Parathyroid adenoma (tissue), 2 donors: ENCODE measurements around the gene ENOX1.

Experiments
- H2AFZ ChIP-seq: fragments of 300-600 bp; sonication (generic); one replicate; pipeline ENCODE4 v1.7.0; 2017; ENCODE audit warnings: antibody characterized with exemption, mild to moderate bottlenecking
- H3K27ac ChIP-seq: fragments of 300-600 bp; sonication (generic); one replicate; pipeline ENCODE4 v1.7.0; 2017
- H3K27me3 ChIP-seq: fragments of 300-600 bp; sonication (generic); one replicate; pipeline ENCODE4 v1.7.0; 2017; ENCODE audit warnings: low read length; ENCODE audit not compliant: control insufficient read depth, insufficient read depth
- H3K36me3 ChIP-seq: fragments of 300-600 bp; sonication (generic); one replicate; pipeline ENCODE4 v1.7.0; 2017; ENCODE audit warnings: low read length; ENCODE audit not compliant: control insufficient read depth, insufficient read depth
- H3K4me1 ChIP-seq: fragments of 300-600 bp; sonication (generic); one replicate; pipeline ENCODE4 v1.7.0; 2017; ENCODE audit warnings: control low read depth
- H3K4me2 ChIP-seq: fragments of 300-600 bp; sonication (generic); one replicate; pipeline ENCODE4 v1.7.0; 2017; ENCODE audit warnings: low read length
- H3K4me3 ChIP-seq: fragments of 300-600 bp; sonication (generic); one replicate; pipeline ENCODE4 v1.7.0; 2017; ENCODE audit warnings: low read depth, low read length
- H3K79me2 ChIP-seq: fragments of 300-600 bp; sonication (generic); one replicate; pipeline ENCODE4 v1.7.0; 2017; ENCODE audit warnings: control low read depth
- H3K9ac ChIP-seq: fragments of 300-600 bp; sonication (generic); one replicate; pipeline ENCODE4 v1.7.0; 2017; ENCODE audit warnings: mild to moderate bottlenecking
- H3K9me3 ChIP-seq: fragments of 300-600 bp; sonication (generic); one replicate; pipeline ENCODE4 v1.7.0; 2017; ENCODE audit warnings: low read length; ENCODE audit not compliant: control insufficient read depth
- TF ChIP-seq, protein P1 (sequence below): fragments of 300-600 bp; sonication (generic); IDR thresholded peaks from one replicate; pipeline ENCODE4 v1.7.0; 2017; ENCODE audit warnings: antibody characterized with exemption, mild to moderate bottlenecking
- donor health status: primary hyperparathyroidism.

Gene ENOX1

GRCh38 chr13:43279696-43280095 lies 507.1 kb downstream of the ENOX1 start:
- TF ChIP-seq, protein P1, sequence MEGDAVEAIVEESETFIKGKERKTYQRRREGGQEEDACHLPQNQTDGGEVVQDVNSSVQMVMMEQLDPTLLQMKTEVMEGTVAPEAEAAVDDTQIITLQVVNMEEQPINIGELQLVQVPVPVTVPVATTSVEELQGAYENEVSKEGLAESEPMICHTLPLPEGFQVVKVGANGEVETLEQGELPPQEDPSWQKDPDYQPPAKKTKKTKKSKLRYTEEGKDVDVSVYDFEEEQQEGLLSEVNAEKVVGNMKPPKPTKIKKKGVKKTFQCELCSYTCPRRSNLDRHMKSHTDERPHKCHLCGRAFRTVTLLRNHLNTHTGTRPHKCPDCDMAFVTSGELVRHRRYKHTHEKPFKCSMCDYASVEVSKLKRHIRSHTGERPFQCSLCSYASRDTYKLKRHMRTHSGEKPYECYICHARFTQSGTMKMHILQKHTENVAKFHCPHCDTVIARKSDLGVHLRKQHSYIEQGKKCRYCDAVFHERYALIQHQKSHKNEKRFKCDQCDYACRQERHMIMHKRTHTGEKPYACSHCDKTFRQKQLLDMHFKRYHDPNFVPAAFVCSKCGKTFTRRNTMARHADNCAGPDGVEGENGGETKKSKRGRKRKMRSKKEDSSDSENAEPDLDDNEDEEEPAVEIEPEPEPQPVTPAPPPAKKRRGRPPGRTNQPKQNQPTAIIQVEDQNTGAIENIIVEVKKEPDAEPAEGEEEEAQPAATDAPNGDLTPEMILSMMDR: no peak
- H3K9ac ChIP-seq: no peak overlapping the region
- H3K36me3 ChIP-seq: no peaks in the 10 kb centered on the region
- no peak overlapping the region for H3K4me2 ChIP-seq
- H3K27me3 ChIP-seq: no peaks in the 10 kb centered on the region
- H3K79me2 ChIP-seq: no peaks in the 10 kb centered on the region
- H2AFZ ChIP-seq: no peak overlapping the region
- H3K4me1 ChIP-seq: no peaks in the 10 kb centered on the region
- no peak overlapping the region for H3K4me3 ChIP-seq
- H3K9me3 ChIP-seq: no peaks in the 10 kb centered on the region
- no peak overlapping the region for H3K27ac ChIP-seq

DNA sequence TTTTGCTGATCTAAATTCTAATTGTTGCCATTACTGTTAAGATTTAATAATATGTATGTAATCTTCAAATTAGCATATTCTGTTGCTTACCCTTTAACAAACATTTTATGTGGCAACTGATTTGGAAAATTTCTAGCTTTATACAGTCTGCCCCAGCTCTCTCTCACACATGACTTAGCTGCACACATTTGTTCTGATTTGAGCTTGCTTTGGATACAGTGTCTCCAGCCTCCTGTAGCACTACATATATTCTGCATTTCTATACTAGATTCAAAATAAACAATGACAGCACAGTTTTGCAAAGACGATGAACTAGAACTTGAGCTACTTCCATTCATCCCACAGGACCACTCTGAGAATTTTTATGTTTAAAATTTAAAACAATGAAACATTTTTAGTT lies 508.6 kb downstream of the ENOX1 start:
- H2AFZ ChIP-seq: no peak overlapping the region
- no peaks in the 10 kb centered on the region for H3K4me1 ChIP-seq
- no peak overlapping the region for H3K27ac ChIP-seq
- H3K27me3 ChIP-seq: no peaks in the 10 kb centered on the region
- H3K4me3 ChIP-seq: no peak overlapping the region
- no peaks in the 10 kb centered on the region for H3K79me2 ChIP-seq
- no peak overlapping the region for H3K4me2 ChIP-seq
- no peak overlapping the region for H3K9ac ChIP-seq
- TF ChIP-seq, protein P1: no peak
- no peaks in the 10 kb centered on the region for H3K36me3 ChIP-seq
- H3K9me3 ChIP-seq: no peaks in the 10 kb centered on the region

- no peak overlapping the region for H3K4me3 ChIP-seq
- no peaks in the 10 kb centered on the region for H3K79me2 ChIP-seq
- no peaks in the 10 kb centered on the region for H3K36me3 ChIP-seq
- H3K4me2 ChIP-seq: no peak overlapping the region
- H2AFZ ChIP-seq: no peak overlapping the region
- no peaks in the 10 kb centered on the region for H3K9me3 ChIP-seq
- no peak overlapping the region for H3K9ac ChIP-seq
- TF ChIP-seq, protein P1: no peak
- H3K27ac ChIP-seq: no peak overlapping the region
- no peaks in the 10 kb centered on the region for H3K27me3 ChIP-seq
- no peaks in the 10 kb centered on the region for H3K4me1 ChIP-seq
Measured at GRCh38 chr13:43277142-43277541, 509.6 kb downstream of the ENOX1 start.

DNA sequence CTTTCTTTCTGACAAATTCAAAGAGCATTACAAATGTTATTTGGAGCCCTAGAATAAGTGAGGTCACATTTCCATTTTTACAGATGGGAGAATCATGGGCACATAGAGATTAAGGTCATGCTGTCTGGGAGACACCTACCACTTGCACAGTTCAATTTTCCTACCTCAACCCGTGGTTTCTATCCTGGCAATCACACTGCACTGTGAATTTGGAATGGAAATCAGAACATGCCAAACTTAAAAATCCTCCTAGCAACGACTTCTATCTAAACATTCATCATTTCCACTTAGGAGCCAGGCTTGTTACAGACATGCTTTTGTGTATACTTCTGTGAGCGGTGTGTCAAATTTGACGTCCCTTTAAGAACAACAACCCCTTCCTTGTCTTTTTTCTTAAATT lies 511.9 kb downstream of the ENOX1 start:
- Histone ChIP-seq H3K9me3 (no peaks in the 10 kb centered on the region), H3K4me1 (no peaks in the 10 kb centered on the region), H3K9ac (no peak overlapping the region), H3K36me3 (no peaks in the 10 kb centered on the region), H2AFZ (no peak overlapping the region), H3K27me3 (no peaks in the 10 kb centered on the region), H3K27ac (no peak overlapping the region), H3K4me2 (no peak overlapping the region), H3K4me3 (no peak overlapping the region), H3K79me2 (no peaks in the 10 kb centered on the region)
- TF ChIP-seq, protein P1: no peak

- H3K79me2 ChIP-seq: no peaks in the 10 kb centered on the region
- H3K4me2 ChIP-seq: no peak overlapping the region
- H3K27ac ChIP-seq: no peak overlapping the region
- no peak overlapping the region for H3K9ac ChIP-seq
- H3K4me3 ChIP-seq: no peak overlapping the region
- H3K27me3 ChIP-seq: no peaks in the 10 kb centered on the region
- H3K9me3 ChIP-seq: no peaks in the 10 kb centered on the region
- no peak overlapping the region for H2AFZ ChIP-seq
- H3K4me1 ChIP-seq: no peaks in the 10 kb centered on the region
- H3K36me3 ChIP-seq: no peaks in the 10 kb centered on the region
- TF ChIP-seq, protein P1: no peak
Measured at GRCh38 chr13:43273362-43273761, 513.4 kb downstream of the ENOX1 start.
